ENCODE measurements around the gene NR2F6. TPM values are rescaled to one million over a fixed set of nuclear protein-coding genes. Genes with fewer than 3 reads are reported as not detected.

The NR2F6 gene
- polyA plus RNA-seq, 1 donor (not counting 4 experiments of a cell fraction or from before 2014, with no cell fraction given) = 12.3 TPM

GRCh38 chr19:17200408-17201079 lies 45.2 kb downstream of the NR2F6 start:
- Histone ChIP-seq H3K4me2 (ENCODE audit: control insufficient read depth, extremely low read depth, insufficient read depth, low read depth, low read length) (no peak overlapping the region), H3K9me1 (ENCODE audit: control insufficient read depth, extremely low read depth, insufficient read depth, low read length) (no peaks in the 10 kb centered on the region), H4K20me1 (ENCODE audit: control insufficient read depth, extremely low read depth, insufficient read depth, low read length) (no peaks in the 10 kb centered on the region), H3K27me3 (ENCODE audit: control insufficient read depth, extremely low read depth, insufficient read depth, low read length) (no peaks in the 10 kb centered on the region), H3K9ac (ENCODE audit: control insufficient read depth, extremely low read depth, insufficient read depth, low read length) (no peak overlapping the region), H3K4me3 (ENCODE audit: control insufficient read depth in 2 of 3, extremely low read depth in 1 of 3, insufficient read depth in 2 of 3, low read depth in 1 of 3, low read length in 3 of 3) (no peak overlapping the region), H3K36me3 (ENCODE audit: control insufficient read depth in 2 of 2, extremely low read depth in 1 of 2, insufficient read depth in 2 of 2, low read length in 2 of 2) (peaks cover 25 to 29% of the 10 kb centered on the region in 2 experiments), H3K27ac (ENCODE audit: control insufficient read depth, insufficient read depth, low read length) (no peak overlapping the region), H2AFZ (ENCODE audit: control insufficient read depth, low read length) (no peak overlapping the region), H3K9me3 (ENCODE audit: control insufficient read depth, low read depth, low read length) (no peaks in the 10 kb centered on the region), H3K79me2 (ENCODE audit: control insufficient read depth, insufficient read depth, low read length) (no peaks in the 10 kb centered on the region), H3K4me1 (ENCODE audit: control insufficient read depth, extremely low read depth, insufficient read depth, low read length) (no peaks in the 10 kb centered on the region)
- DNase-seq (ENCODE audit: low read depth, low spot score) = no peak
- TF ChIP-seq, protein P1, sequence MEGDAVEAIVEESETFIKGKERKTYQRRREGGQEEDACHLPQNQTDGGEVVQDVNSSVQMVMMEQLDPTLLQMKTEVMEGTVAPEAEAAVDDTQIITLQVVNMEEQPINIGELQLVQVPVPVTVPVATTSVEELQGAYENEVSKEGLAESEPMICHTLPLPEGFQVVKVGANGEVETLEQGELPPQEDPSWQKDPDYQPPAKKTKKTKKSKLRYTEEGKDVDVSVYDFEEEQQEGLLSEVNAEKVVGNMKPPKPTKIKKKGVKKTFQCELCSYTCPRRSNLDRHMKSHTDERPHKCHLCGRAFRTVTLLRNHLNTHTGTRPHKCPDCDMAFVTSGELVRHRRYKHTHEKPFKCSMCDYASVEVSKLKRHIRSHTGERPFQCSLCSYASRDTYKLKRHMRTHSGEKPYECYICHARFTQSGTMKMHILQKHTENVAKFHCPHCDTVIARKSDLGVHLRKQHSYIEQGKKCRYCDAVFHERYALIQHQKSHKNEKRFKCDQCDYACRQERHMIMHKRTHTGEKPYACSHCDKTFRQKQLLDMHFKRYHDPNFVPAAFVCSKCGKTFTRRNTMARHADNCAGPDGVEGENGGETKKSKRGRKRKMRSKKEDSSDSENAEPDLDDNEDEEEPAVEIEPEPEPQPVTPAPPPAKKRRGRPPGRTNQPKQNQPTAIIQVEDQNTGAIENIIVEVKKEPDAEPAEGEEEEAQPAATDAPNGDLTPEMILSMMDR (optimal IDR thresholded peaks at IDR 0.05 in 1 of 3, IDR thresholded peaks at IDR 0.05 in 1 of 3, conservative IDR thresholded peaks at IDR 0.05 in 1 of 3; ENCODE audit: extremely low read depth in 1 of 3, insufficient read depth in 2 of 3, low read length in 3 of 3) = no peak
- TF ChIP-seq EZH2 (IDR thresholded peaks at IDR 0.05; ENCODE audit: low read length) = no peak
- dilution Hi-C loops (cut with MboI; ENCODE audit: extremely low pct_ligation_motif_present, low sequenced_read_pairs) = no loop called here
- FAIRE-seq = no peak

DNA sequence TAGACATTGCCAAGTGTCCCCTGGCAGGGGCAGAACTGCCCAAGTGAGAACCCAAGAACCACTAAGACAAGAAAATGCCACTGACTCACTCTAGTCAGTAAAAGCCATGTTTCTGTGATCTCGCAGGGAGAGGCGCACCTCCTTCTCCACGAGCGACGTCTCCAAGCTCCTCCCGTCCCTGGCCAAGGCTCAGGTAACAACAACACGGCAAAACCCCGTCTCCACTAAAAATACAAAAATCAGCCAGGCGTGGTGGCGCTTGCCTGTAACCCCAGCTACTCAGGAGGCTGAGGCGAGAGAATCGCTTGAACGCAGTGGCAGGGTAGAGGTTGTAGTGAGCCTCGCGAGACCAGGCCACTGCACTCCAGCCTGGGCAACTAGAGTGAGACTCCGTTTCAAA lies 48.1 kb downstream of the NR2F6 start:
- Histone ChIP-seq H3K9me1 (ENCODE audit: control insufficient read depth, extremely low read depth, insufficient read depth, low read length) (no peaks in the 10 kb centered on the region), H4K20me1 (ENCODE audit: control insufficient read depth, extremely low read depth, insufficient read depth, low read length) (no peaks in the 10 kb centered on the region), H3K27me3 (ENCODE audit: control insufficient read depth, extremely low read depth, insufficient read depth, low read length) (no peaks in the 10 kb centered on the region), H3K4me3 (ENCODE audit: control insufficient read depth in 2 of 3, extremely low read depth in 1 of 3, insufficient read depth in 2 of 3, low read depth in 1 of 3, low read length in 3 of 3) (no peak overlapping the region), H2AFZ (ENCODE audit: control insufficient read depth, low read length) (no peak overlapping the region), H3K9me3 (ENCODE audit: control insufficient read depth, low read depth, low read length) (no peaks in the 10 kb centered on the region), H3K4me2 (ENCODE audit: control insufficient read depth, extremely low read depth, insufficient read depth, low read depth, low read length) (no peak overlapping the region), H3K4me1 (ENCODE audit: control insufficient read depth, extremely low read depth, insufficient read depth, low read length) (no peaks in the 10 kb centered on the region), H3K27ac (ENCODE audit: control insufficient read depth, insufficient read depth, low read length) (no peak overlapping the region), H3K79me2 (ENCODE audit: control insufficient read depth, insufficient read depth, low read length) (no peaks in the 10 kb centered on the region), H3K9ac (ENCODE audit: control insufficient read depth, extremely low read depth, insufficient read depth, low read length) (no peak overlapping the region), H3K36me3 (ENCODE audit: control insufficient read depth in 2 of 2, extremely low read depth in 1 of 2, insufficient read depth in 2 of 2, low read length in 2 of 2) (peaks cover 24 to 36% of the 10 kb centered on the region in 2 experiments)
- TF ChIP-seq, protein P1 (optimal IDR thresholded peaks at IDR 0.05 in 1 of 3, IDR thresholded peaks at IDR 0.05 in 1 of 3, conservative IDR thresholded peaks at IDR 0.05 in 1 of 3; ENCODE audit: extremely low read depth in 1 of 3, insufficient read depth in 2 of 3, low read length in 3 of 3) = no peak
- no peak for TF ChIP-seq EZH2 (IDR thresholded peaks at IDR 0.05; ENCODE audit: low read length)
- FAIRE-seq = no peak
- dilution Hi-C loops (cut with MboI; ENCODE audit: extremely low pct_ligation_motif_present, low sequenced_read_pairs) = no loop called here
- no peak for DNase-seq (ENCODE audit: low read depth, low spot score)

All from keratinocyte (primary cell).